ENCODE measurements around the gene SEC24C.
"Not testable (repeated sequence)": the region's sequence is repeated elsewhere in the genome, so short reads cannot be mapped to it uniquely, and the experiment has no call there.

SEC24C gene, protein sequence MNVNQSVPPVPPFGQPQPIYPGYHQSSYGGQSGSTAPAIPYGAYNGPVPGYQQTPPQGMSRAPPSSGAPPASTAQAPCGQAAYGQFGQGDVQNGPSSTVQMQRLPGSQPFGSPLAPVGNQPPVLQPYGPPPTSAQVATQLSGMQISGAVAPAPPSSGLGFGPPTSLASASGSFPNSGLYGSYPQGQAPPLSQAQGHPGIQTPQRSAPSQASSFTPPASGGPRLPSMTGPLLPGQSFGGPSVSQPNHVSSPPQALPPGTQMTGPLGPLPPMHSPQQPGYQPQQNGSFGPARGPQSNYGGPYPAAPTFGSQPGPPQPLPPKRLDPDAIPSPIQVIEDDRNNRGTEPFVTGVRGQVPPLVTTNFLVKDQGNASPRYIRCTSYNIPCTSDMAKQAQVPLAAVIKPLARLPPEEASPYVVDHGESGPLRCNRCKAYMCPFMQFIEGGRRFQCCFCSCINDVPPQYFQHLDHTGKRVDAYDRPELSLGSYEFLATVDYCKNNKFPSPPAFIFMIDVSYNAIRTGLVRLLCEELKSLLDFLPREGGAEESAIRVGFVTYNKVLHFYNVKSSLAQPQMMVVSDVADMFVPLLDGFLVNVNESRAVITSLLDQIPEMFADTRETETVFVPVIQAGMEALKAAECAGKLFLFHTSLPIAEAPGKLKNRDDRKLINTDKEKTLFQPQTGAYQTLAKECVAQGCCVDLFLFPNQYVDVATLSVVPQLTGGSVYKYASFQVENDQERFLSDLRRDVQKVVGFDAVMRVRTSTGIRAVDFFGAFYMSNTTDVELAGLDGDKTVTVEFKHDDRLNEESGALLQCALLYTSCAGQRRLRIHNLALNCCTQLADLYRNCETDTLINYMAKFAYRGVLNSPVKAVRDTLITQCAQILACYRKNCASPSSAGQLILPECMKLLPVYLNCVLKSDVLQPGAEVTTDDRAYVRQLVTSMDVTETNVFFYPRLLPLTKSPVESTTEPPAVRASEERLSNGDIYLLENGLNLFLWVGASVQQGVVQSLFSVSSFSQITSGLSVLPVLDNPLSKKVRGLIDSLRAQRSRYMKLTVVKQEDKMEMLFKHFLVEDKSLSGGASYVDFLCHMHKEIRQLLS

DNA sequence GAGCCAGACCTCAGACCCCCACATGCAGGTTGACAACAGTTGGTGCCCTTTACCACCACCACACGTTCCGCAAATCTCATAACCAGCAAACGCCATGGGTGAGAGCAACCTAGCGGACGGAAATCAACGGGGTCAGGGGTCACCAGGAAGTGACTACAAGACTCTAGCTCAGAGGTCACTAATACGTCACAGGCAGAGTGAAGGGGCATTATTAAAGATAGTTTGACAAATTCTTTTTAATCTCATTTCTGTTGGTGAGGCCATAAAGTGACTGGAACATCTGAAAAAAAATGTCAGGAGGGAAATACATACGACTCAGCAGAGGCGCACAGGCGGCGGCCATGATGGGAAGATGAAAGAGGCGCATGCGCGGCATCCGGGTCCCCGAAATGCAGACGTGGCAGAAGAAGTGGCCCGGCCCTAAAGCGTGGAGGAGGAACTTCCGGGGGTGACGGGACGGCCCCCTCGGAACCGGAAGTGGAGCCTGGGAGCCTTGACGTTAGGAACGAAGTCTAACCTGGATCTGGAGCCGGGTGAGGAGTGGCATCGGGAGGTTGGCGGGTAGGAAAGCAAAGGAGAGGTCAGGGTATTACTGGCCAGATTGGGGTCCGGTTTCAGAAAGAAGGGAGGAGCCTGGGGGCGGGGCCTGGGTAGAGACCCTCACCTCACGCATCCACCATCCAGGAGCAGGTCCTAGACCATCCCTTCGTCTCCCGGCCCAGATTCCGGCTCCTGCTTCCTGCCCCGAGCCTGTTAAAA, at the start of gene SEC24C:
SEC24C (plus strand) TSS at position 468 of the 759 bp plus-strand sequence. CDS start 2,461 bp downstream, outside the sequence.
- no peak for TF ChIP-seq GATA2 (IDR thresholded peaks at IDR 0.05; ENCODE audit: low read depth, low read length)
- no peak for TF ChIP-seq GATA3 (IDR thresholded peaks at IDR 0.05; ENCODE audit: low read depth, low read length)

DNA sequence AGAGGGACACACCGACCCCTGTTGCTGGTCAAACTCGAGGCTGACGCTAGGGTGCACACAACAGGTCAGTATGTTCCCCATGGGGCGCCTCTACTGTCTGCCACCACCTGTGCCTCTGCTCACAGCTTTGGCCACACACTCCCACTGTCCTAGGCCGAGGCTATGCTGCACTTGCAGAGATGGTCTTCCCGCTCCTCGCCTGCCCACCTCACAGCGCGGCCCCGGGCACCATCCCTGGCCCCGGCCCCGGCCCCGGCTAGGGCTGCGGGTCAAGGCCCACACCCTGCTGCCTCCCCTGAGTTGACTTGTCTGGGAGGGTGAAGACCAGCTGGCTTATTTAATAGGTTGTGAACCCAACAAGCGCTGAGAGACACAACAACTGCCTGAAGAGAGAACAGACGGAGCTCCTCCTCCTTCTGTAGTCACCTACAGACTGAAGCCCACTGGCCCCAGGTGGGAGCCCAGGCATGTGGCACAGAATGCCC, 46.5 kb upstream of the SEC24C start, which contains the start of gene AGAP5:
AGAP5 (minus strand) TSS at position 435 of the 485 bp plus-strand sequence; CDS start at position 81, 354 bp downstream.
- TF ChIP-seq GATA2, GATA3 (IDR thresholded peaks at IDR 0.05; ENCODE audit: low read depth, low read length): not testable (repeated sequence)

DNA sequence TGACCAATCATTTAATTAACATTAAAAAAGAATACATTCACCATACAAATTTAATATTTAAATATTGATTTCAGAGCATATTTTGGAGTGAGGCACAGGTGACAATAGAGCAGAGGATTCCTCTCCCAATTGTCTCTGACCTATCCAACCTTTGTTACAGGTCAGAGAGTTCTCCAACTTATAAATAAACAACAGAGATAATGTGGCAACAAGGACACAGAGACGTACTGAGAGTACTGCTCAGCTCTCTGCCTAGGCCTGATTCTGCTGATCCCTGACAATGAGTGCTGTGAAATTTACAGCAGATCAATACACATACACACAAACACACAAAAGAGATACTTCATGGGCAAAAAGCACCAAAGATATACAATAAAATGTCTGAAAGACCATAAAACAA, 27.9 kb upstream of the SEC24C start:
- TF ChIP-seq GATA2 (IDR thresholded peaks at IDR 0.05; ENCODE audit: low read depth, low read length) (no peak), GATA3 (IDR thresholded peaks at IDR 0.05; ENCODE audit: low read depth, low read length) (no peak)

DNA sequence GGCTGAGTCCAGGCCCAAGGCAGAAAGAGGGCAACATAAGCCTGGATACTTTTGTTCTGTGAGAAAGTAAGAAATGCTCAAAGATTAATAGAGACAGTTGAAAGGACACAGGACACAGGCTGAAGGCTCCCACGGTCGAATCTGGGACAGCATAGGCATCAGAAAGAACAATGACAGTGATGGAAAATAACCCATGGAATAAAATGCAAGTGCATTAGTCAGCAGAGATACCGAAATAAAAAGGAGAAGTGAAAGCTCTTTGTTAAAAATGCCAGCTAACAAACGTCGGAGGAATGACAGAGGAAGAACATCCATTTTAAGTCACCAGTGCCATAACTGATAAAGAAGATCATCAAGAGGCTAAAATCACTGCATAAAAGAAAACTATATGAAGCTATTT, 26.6 kb upstream of the SEC24C start:
- TF ChIP-seq GATA3 (IDR thresholded peaks at IDR 0.05; ENCODE audit: low read depth, low read length) (no peak), GATA2 (IDR thresholded peaks at IDR 0.05; ENCODE audit: low read depth, low read length) (no peak)

DNA sequence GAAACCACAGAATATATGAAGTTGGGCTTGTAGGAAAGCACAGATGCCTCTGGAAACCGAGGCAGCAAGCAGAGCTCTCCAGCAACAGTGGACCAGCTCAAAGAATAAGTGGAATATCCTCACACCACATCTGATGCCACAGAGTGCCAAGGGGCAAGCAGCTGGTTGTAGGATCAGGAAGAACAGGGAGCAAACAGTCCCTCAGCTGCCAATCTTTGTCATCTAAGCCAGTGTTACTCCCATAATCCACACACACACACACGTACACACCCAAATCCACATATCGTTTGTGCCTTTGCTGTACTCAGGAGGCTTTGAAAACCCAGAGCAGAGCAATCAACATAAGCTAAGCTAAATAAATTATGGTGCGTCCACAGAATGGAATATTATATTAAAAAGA, 20.7 kb upstream of the SEC24C start:
- TF ChIP-seq GATA2 (IDR thresholded peaks at IDR 0.05; ENCODE audit: low read depth, low read length) (no peak), GATA3 (IDR thresholded peaks at IDR 0.05; ENCODE audit: low read depth, low read length) (no peak)

DNA sequence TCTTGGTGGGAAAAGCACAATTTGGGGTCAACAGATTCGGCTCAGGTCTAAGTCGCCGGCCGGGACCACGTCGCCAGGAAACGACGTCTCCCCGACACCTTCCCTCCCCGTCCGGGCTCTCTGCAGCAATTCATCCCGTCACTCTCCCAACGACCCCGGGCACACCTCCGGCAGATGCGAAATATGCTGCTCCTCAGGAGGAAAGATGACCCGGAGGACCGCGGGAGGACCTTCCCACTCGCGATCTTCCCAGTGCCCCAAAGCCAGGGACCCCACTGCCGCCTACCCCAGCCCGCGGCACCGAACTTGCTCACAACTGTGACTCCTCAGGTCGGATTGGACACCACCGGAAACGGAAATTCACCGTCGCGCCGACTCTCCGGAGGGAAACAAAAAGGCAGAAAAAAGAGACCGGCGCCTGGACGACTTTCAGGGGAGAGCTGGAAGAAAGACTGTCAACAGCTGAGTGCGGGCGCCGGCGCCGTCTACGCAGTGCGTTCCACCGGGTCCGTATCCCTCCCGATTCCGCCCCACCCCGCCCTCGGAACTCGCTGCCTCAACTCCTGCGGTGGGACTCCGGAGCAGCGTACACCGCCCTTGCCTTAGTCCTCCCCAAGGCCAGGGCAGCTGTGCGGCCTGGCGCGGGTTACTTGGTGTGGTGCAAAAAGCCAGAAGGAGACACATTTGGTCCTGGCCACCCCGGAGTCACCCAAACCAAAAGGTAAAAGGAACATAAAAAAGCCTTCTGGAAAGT, 13.8 kb upstream of the SEC24C start:
- TF ChIP-seq GATA3 (IDR thresholded peaks at IDR 0.05; ENCODE audit: low read depth, low read length) (no peak), GATA2 (IDR thresholded peaks at IDR 0.05; ENCODE audit: low read depth, low read length) (no peak)

DNA sequence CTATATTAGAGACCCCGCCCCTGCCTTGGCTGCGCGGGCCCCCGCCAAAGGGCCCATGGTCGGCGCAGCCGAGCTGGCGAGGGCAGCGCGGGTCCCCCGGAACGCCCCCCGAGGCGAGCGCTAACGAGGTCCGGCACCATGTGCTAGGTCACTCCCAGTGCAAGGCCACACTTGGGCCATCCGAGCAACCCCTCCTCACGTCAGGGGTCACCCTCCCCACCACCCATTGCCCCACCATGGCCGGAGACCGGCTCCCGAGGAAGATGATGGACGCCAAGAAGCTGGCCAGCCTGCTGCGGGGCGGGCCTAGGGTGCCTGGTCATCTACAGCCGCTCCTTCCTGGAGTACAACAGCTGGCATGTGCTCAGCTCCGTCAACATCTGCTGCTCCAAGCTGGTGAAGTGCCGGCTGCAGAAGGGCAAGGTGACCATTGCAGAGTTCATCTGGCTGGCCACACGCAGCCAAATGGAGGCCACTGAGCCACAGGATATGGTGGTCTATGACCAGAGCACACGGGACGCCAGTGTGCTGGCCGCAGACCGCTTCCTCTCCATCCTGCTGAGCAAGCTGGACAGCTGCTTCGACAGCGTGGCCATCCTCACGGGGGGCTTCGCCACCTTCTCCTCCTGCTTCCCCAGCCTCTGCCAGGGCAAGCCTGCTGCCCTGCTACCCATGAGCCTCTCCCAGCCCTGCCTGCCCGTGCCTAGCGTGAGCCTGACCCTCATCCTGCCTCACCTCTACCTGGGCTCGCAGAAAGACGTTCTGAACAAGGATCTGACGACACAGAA, 12.4 kb upstream of the SEC24C start:
- no peak for TF ChIP-seq GATA2 (IDR thresholded peaks at IDR 0.05; ENCODE audit: low read depth, low read length)
- no peak for TF ChIP-seq GATA3 (IDR thresholded peaks at IDR 0.05; ENCODE audit: low read depth, low read length)

DNA sequence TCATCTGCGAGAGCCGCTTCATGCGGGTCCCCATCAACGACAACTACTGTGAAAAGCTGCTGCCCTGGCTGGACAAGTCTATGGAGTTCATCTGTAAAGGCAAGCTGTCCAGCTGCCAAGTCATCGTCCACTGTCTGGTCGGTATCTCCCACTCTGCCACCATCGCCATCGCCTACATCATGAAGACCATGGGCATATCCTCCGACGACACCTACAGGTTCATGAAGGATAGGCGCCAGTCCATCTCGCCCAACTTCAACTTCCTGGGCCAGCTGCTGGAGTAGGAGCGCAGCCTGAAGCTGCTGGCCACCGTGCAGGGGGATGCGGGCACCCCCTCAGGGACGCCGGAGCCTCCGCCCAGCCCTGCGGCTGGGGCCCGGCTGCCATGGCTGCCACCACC, 11.7 kb upstream of the SEC24C start:
- TF ChIP-seq GATA3 (IDR thresholded peaks at IDR 0.05; ENCODE audit: low read depth, low read length) (no peak), GATA2 (IDR thresholded peaks at IDR 0.05; ENCODE audit: low read depth, low read length) (no peak)

DNA sequence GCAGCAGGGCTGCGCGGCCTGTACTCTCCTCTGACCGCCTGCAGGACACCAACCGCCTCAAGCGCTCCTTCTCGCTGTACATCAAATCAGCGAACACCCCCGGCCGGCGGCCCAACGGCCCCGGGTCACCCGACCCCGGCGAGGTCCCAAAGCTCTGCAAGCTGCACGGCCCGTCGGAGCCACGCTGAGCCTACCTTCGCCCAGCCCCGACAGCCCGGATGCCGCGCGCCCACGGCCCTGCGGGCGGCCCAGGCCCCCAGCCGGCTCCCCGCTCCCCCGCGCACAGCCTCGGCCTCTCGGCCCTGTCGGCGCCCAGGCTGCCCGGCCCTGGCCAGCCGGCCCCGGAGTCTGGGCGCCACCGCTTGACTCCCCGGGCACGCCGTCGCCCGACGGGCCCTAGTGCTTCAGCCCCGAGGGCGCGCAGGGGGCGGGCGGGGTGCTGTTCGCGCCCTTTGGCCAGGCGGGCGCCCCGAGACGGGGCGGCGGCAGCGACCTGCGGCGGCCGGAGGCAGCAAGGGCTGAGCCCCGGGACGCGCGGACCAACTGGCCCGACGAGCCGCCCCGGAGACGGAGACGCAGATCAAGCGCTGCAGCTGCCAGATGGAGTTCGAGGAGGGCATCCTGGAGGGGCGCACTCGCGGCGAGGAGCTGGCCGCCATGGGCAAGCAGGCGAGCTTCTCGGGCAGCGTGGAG, 11.1 kb upstream of the SEC24C start:
- TF ChIP-seq GATA2 (IDR thresholded peaks at IDR 0.05; ENCODE audit: low read depth, low read length): no peak
- TF ChIP-seq GATA3 (IDR thresholded peaks at IDR 0.05; ENCODE audit: low read depth, low read length): no peak

DNA sequence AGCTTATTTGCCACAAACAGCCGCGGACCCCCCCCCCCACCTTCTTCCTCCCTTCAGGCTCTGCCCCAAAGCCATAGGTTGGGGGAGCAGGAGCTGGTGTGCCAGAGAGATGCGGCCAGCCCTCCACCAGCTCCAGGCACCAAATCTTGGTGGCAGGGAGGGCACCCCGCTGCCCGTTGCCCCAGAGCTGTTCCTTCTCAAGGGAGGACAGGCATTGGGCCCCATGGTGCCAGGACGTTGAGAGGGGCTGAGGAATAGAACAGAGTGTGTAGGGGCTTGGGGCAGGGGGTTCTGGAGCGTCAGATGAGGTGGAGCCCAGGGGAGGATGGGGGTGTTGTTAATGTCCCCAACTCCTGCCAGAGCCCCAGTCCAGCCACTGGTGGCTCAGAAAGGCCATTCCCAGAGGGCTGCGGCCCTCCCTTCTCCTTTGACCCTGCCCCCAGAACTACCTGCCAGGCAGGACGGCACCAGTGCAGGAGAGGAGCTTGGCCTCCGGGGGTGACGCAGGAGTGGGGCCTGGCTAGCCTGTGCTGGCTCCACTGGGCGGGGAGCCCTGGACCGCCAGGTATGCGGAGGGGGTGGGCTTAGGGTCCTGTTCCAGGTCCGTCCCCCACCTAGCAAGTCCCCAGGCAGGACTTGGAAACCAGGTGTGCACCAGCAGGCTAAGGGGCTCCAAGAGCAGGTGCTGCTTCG, 10.0 kb upstream of the SEC24C start:
- TF ChIP-seq GATA2 (IDR thresholded peaks at IDR 0.05; ENCODE audit: low read depth, low read length) (no peak), GATA3 (IDR thresholded peaks at IDR 0.05; ENCODE audit: low read depth, low read length) (no peak)

DNA sequence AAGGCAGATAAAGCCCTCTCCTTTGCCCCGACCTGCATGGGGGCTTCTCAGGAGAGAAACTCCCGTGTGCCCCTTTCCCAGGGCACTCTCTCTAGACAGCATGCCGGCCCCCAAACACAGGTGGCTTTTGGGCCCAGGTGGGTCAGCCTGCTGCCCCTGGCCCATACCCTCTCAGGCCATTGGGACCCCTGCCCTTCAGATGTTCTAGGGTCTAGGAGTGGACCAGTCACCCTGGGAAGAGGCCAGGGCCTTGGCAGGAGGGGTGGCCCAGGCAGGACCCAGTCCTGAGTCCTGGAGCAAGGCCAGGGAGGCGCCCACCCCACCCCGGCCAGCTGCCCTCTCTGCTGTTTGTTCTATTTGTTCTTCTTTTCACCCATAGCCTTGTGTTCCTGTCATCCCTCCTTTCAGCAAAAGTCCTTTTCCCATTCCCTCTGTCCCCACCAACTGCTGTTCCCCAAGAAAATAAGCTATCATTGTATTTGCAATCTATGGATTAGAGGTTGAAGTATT, 9.3 kb upstream of the SEC24C start:
- TF ChIP-seq GATA3 (IDR thresholded peaks at IDR 0.05; ENCODE audit: low read depth, low read length) (no peak), GATA2 (IDR thresholded peaks at IDR 0.05; ENCODE audit: low read depth, low read length) (no peak)

Data from SH-SY5Y (cell line).